C4-2B (cell line): ENCODE measurements around the gene SHROOM1.

Experiments used
- H3K27ac ChIP-seq: fragments of 450-650 bp; 2 replicates; pipeline ENCODE4 v1.5.1; 2017
- CTCF ChIP-seq: fragments of 450-650 bp; conservative IDR thresholded peaks from 2 replicates; pipeline ENCODE4 v1.5.1; 2017; ENCODE audit warnings: mild to moderate bottlenecking
- ZFX ChIP-seq: fragments of 450-650 bp; IDR thresholded peaks from 2 replicates; pipeline ENCODE4 v1.6.1; 2017

Gene SHROOM1

GRCh38 chr5:132822650-132823480, 7.6 kb downstream of the SHROOM1 start:
- TF ChIP-seq CTCF (no peak), ZFX (no peak)
- H3K27ac ChIP-seq, result no peak overlapping the region

- no peak overlapping the region for H3K27ac ChIP-seq
- no peak for TF ChIP-seq CTCF
- TF ChIP-seq ZFX, result no peak
Observed at GRCh38 chr5:132821791-132822190, 8.7 kb downstream of the SHROOM1 start.

- H3K27ac ChIP-seq, result no peak overlapping the region
- TF ChIP-seq ZFX, result no peak
- no peak for TF ChIP-seq CTCF
Observed at GRCh38 chr5:132821350-132821749, 9.1 kb downstream of the SHROOM1 start.

- TF ChIP-seq CTCF (peak; percentile 94), ZFX (no peak)
- no peak overlapping the region for H3K27ac ChIP-seq
Observed at GRCh38 chr5:132820162-132820754, 10.2 kb downstream of the SHROOM1 start.

GRCh38 chr5:132819468-132819867, 11.0 kb downstream of the SHROOM1 start:
- no peak overlapping the region for H3K27ac ChIP-seq
- TF ChIP-seq CTCF (no peak), ZFX (no peak)

GRCh38 chr5:132817011-132817410, 13.4 kb downstream of the SHROOM1 start:
- no peak overlapping the region for H3K27ac ChIP-seq
- TF ChIP-seq CTCF, result no peak
- TF ChIP-seq ZFX, result no peak

- TF ChIP-seq ZFX (no peak), CTCF (no peak)
Observed at GRCh38 chr5:132816554-132816953, 13.9 kb downstream of the SHROOM1 start.

More at GRCh38 chr5:132816554-132816953, 13.9 kb downstream of the SHROOM1 start:
- no peak overlapping the region for H3K27ac ChIP-seq
